Measurements from ENCODE around the gene TRIP10. TPM values are rescaled to one million over a fixed set of nuclear protein-coding genes. Genes with fewer than 3 reads are reported as not detected.

The TRIP10 gene
- total and polyA plus RNA-seq, 11 donors, result 62.5 to 172 (median 85.8) TPM

DNA sequence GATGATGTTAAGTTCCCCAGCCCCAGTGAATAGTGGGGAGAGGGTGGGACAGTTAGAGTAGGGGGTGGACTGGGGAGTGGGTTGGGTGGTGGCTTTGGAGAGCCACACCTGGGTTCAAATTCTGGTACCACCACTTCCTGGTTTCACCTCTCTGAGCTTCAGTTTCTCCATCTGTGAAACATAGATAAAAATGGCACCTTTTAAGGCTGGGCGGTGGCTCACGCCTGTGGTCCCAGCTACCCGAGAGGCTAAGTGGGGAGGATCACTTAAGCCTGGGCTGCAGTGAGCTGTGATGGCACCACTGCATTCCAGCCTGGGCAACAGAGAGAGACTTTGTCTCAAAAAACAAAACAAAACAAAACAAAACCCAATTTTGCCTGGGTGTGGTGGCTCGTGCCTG, 38.9 kb downstream of the TRIP10 start:
- WGBS, 4 donors, result 61 to 81% (median 75%) methylated on average over 4 of the region's 4 CpGs
- intact Hi-C loops (cut with DNase I), result loop anchor here in 1 of 10 donors (10.0 kb wide), 1 partner anchor 134 kb away; no protein-coding TSS in a partner anchor
- H3K4me3 ChIP-seq, result no peak overlapping the region
- H3K9me3 ChIP-seq, result no peaks in the 10 kb centered on the region
- no peak for TF ChIP-seq POLR2A (IDR thresholded peaks at IDR 0.05)
- TF ChIP-seq, protein P1, sequence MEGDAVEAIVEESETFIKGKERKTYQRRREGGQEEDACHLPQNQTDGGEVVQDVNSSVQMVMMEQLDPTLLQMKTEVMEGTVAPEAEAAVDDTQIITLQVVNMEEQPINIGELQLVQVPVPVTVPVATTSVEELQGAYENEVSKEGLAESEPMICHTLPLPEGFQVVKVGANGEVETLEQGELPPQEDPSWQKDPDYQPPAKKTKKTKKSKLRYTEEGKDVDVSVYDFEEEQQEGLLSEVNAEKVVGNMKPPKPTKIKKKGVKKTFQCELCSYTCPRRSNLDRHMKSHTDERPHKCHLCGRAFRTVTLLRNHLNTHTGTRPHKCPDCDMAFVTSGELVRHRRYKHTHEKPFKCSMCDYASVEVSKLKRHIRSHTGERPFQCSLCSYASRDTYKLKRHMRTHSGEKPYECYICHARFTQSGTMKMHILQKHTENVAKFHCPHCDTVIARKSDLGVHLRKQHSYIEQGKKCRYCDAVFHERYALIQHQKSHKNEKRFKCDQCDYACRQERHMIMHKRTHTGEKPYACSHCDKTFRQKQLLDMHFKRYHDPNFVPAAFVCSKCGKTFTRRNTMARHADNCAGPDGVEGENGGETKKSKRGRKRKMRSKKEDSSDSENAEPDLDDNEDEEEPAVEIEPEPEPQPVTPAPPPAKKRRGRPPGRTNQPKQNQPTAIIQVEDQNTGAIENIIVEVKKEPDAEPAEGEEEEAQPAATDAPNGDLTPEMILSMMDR (IDR thresholded peaks at IDR 0.05), result no peak
- peaks cover 0 to 20% (median 0%) of the 10 kb centered on the region in 9 donors for H3K36me3 ChIP-seq
- DNase-seq (no peak), ATAC-seq (no peak)
- no peak overlapping the region for H3K27ac ChIP-seq
- peaks cover 0 to 27% (median 0%) of the 10 kb centered on the region in 12 donors for H3K4me1 ChIP-seq
- peaks cover 0 to 5% (median 0%) of the 10 kb centered on the region in 9 donors for H3K27me3 ChIP-seq

DNA sequence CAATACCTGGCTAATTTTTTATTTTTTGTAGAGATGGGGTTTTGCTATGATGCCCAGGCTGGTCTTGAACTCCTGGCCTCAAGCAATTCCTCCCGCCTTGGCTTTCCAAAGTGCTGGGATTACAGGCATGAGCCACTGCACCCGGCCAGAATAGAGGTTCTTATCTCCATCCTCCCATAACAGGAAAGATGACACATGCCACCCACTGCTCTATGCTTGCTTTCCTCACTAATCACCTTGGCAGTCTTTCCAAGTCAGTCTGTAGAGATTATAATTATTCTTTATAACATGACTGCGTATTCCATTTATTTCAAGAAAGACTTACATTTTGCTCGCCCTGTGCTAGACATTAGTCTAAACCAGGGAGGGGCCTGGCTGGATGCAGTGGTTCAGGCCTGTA, 39.7 kb downstream of the TRIP10 start:
- intact Hi-C loops (cut with DNase I), result loop anchor here in 1 of 10 donors (10.0 kb wide), 1 partner anchor 134 kb away; no protein-coding TSS in a partner anchor
- H3K36me3 ChIP-seq, result peaks cover 0 to 20% (median 0%) of the 10 kb centered on the region in 9 donors
- no peak overlapping the region for H3K27ac ChIP-seq
- 57 to 72% (median 63%) methylated on average over 4 of the region's 4 CpGs for WGBS, 4 donors
- H3K9me3 ChIP-seq, result no peaks in the 10 kb centered on the region
- DNase-seq (no peak), ATAC-seq (no peak)
- H3K4me1 ChIP-seq, result peaks cover 0 to 27% (median 0%) of the 10 kb centered on the region in 12 donors
- H3K27me3 ChIP-seq, result peaks cover 0 to 7% (median 0%) of the 10 kb centered on the region in 9 donors
- TF ChIP-seq, protein P1 (IDR thresholded peaks at IDR 0.05), result no peak
- no peak for TF ChIP-seq POLR2A (IDR thresholded peaks at IDR 0.05)
- H3K4me3 ChIP-seq, result no peak overlapping the region

DNA sequence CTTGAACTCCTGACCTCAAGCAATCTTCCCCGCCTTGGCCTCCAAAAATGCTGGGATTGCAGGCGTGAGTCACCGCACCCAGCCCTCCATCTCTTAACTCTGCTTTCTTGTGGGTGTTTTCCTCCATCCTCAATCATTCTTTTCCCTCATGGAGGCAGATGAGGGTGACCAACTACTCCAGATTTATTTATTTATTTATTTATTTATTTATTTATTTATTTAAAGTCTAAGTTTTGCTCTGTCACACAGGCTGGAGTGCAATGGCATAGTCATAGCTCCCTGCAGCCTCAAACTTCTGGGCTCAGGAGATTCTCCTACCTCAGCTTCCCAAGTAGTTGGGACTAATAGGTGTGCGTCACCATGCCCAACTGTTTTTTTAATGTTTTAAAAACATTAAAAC, 47.9 kb downstream of the TRIP10 start:
- Histone ChIP-seq H3K27ac (no peak overlapping the region), H3K27me3 (peaks cover 0 to 31% (median 0%) of the 10 kb centered on the region in 9 donors), H3K4me3 (no peak overlapping the region), H3K4me1 (no peaks in the 10 kb centered on the region), H3K36me3 (peaks cover 0 to 1% (median 0%) of the 10 kb centered on the region in 9 donors), H3K9me3 (no peaks in the 10 kb centered on the region)
- intact Hi-C loops (cut with DNase I), result no loop called here
- ATAC-seq (no peak), DNase-seq (no peak)
- no peak for TF ChIP-seq POLR2A (IDR thresholded peaks at IDR 0.05)
- TF ChIP-seq, protein P1 (IDR thresholded peaks at IDR 0.05), result no peak
- 84 to 98% (median 97%) methylated on average over 4 of the region's 4 CpGs for WGBS, 4 donors

DNA sequence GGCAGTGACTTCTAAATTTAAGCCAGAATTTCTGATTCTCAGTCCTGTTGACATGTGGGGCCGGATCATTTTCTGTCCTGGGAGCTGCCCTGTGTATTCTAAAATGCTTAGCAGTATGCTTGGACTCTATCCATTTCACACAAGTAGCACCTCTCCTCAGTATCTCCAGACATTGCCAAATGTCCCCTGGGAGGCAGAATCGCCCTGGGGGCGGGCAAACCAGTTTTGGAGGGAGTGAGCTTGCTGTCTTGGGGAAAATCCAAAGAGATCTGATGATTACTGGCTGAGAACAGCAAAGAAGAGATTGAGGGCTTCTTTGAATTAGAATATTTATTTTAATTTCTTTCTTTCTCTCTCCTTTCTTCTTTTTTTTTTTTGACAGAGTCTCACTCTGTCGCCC, 49.4 kb downstream of the TRIP10 start:
- H3K27ac ChIP-seq, result no peak overlapping the region
- H3K4me1 ChIP-seq, result no peaks in the 10 kb centered on the region
- no peaks in the 10 kb centered on the region for H3K9me3 ChIP-seq
- no peak for TF ChIP-seq POLR2A (IDR thresholded peaks at IDR 0.05)
- TF ChIP-seq, protein P1 (IDR thresholded peaks at IDR 0.05), result no peak
- H3K27me3 ChIP-seq, result peaks cover 0 to 25% (median 0%) of the 10 kb centered on the region in 9 donors
- no peak for DNase-seq
- ATAC-seq, result no peak
- 58 to 75% (median 68%) methylated on average over 4 of the region's 4 CpGs for WGBS, 4 donors
- intact Hi-C loops (cut with DNase I), result no loop called here
- no peaks in the 10 kb centered on the region for H3K36me3 ChIP-seq
- H3K4me3 ChIP-seq, result no peak overlapping the region

Data from heart left ventricle (tissue), 16 donors.